Mucosa of rectum (tissue), 2 donors: Measurements from ENCODE around the gene HRNR.

Source experiments
- H3K27ac ChIP-seq, 2 donors: one replicate each; pipeline ENCODE4 v1.7.0; 2013; ENCODE audit warnings: inconsistent platforms in 2 of 2, low read depth in 2 of 2, low read length in 2 of 2
- H3K27me3 ChIP-seq, 2 donors: one replicate each; pipeline ENCODE4 v1.7.0; 2013; ENCODE audit warnings: low read length in 2 of 2; ENCODE audit not compliant: control insufficient read depth in 2 of 2, insufficient read depth in 2 of 2
- H3K36me3 ChIP-seq, 2 donors: one replicate each; pipeline ENCODE4 v1.7.0; 2013; ENCODE audit warnings: low read length in 2 of 2; ENCODE audit not compliant: control insufficient read depth in 2 of 2, insufficient read depth in 2 of 2
- H3K4me1 ChIP-seq, 2 donors: one replicate each; pipeline ENCODE4 v1.7.0; 2013; ENCODE audit warnings: low read length in 2 of 2, mild to moderate bottlenecking in 1 of 2; ENCODE audit not compliant: control insufficient read depth in 2 of 2, insufficient read depth in 2 of 2
- H3K4me3 ChIP-seq, 2 donors: one replicate each; pipeline ENCODE4 v1.7.0; 2013; ENCODE audit warnings: low read length in 2 of 2
- H3K9ac ChIP-seq, 2 donors: one replicate each; pipeline ENCODE4 v1.7.0; 2013; ENCODE audit warnings: low read length in 2 of 2, low read depth in 1 of 2, mild to moderate bottlenecking in 1 of 2
- H3K9me3 ChIP-seq, 2 donors: one replicate each; pipeline ENCODE4 v1.7.0; 2013; ENCODE audit warnings: low read length in 2 of 2; ENCODE audit not compliant: control insufficient read depth in 2 of 2
- donor health status: healthy.
- donor health status: Normal muscosa, but diverticular disease.

The HRNR gene

DNA sequence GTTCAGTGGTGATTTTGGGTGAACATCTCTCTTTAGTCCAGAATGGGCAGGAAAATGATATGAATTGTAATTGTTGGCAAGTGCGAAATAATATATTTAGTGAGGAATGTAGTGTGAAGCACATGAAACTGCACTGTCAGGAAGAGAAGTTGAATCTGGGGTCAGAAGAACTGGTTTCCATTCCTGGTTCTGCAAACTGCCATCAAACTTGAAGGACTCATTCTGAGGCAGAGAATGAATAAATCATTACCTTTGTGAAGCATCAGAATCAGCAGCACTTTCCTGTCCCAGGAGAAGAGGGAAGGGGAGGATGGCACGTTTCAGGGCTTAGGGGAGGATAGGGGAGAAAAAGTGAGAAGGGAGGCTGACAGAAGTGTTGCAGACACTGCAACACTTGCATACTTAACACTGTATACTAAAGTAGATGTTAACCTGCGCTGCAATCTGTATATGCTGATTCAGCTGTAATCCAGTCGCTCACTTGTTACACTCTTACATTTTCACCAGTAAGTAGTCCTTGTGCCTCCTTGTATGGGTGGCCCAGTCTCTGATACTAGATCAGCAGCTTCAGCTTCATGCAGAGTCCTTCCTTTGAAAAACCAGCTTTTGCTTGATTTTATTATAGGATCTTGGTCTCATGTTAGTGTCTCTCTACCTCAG, 54.5 kb downstream of the HRNR start:
- Histone ChIP-seq H3K4me3 (no peak overlapping the region), H3K27ac (no peak overlapping the region), H3K36me3 (no peaks in the 10 kb centered on the region), H3K27me3 (no peaks in the 10 kb centered on the region), H3K9me3 (no peaks in the 10 kb centered on the region), H3K9ac (no peak overlapping the region), H3K4me1 (no peaks in the 10 kb centered on the region)

DNA sequence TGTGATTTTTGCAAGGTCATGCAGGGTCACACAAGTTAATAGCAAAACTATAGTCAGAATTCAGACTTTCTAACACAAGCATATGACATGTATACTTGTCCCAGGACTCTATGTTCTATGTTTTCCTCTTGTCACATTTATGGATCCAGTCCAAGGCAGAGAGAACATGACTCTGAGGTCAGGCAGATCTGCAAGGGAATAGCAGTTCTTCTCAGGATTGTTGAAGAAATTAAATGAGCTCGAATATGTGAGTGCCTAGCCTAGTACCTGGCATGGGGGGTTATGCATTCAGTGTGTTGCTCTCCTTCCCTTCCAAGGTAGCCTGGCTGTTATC, 55.5 kb downstream of the HRNR start:
- no peaks in the 10 kb centered on the region for H3K27me3 ChIP-seq
- H3K9me3 ChIP-seq, result no peaks in the 10 kb centered on the region
- no peak overlapping the region for H3K9ac ChIP-seq
- no peaks in the 10 kb centered on the region for H3K36me3 ChIP-seq
- no peak overlapping the region for H3K27ac ChIP-seq
- no peaks in the 10 kb centered on the region for H3K4me1 ChIP-seq
- no peak overlapping the region for H3K4me3 ChIP-seq

DNA sequence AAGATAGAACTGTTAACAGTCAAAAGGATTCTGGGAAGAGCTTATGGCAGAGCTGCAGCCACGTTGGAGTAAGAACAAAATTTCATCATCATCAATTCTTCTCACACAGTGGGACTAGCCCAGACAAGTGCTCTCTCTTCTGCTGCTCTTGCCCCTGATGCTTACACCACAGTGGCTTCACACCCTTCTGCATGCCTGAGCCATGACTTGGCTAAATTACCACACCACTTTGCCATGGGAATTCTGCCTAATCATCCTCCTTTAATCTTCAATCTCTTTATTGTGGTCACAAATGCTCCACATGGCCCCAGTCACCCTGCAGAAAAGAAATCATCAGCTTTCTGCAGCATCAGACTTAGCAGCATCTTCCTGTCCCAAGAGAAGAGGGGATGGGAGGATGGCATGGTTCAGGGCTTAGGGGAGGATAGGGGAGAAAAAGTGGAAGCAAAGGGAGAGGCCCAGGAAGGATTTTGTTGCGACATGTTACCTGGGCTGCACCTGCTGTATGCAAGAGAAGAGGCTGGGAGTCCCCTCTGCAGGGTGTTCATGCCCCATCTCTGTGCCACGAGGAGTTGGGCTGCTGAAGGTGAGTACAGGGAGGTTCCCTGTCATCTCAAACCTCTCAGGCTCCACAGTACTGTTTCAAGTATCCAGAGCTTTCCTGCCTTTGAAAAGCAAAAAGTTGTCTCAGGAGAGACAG, 56.0 kb downstream of the HRNR start:
- Histone ChIP-seq H3K4me3 (no peak overlapping the region), H3K9ac (no peak overlapping the region), H3K4me1 (no peaks in the 10 kb centered on the region), H3K27ac (no peak overlapping the region), H3K36me3 (no peaks in the 10 kb centered on the region), H3K9me3 (no peaks in the 10 kb centered on the region), H3K27me3 (no peaks in the 10 kb centered on the region)

DNA sequence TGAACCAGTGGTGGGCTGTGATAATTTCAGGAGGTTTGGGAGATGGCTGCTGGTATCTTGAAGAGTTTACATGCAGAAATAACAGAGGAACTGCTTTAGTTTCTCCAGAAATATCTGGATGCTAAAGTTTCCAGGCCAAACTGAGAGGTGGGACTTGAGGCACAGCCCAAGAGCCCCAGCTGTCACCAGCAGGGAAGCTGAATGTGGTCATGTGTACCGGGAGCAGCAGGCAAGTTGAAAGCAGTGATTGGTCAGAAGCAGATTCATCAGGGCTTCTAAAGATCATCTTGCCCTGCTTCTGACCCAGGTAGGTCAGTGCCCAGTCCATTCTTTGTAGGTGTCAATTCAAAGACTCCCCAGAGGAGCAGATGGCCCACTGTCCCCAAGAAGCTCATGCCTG, 57.0 kb downstream of the HRNR start:
- H3K4me3 ChIP-seq, result no peak overlapping the region
- no peaks in the 10 kb centered on the region for H3K4me1 ChIP-seq
- H3K9me3 ChIP-seq, result no peaks in the 10 kb centered on the region
- H3K36me3 ChIP-seq, result no peaks in the 10 kb centered on the region
- H3K27ac ChIP-seq, result no peak overlapping the region
- no peak overlapping the region for H3K9ac ChIP-seq
- H3K27me3 ChIP-seq, result no peaks in the 10 kb centered on the region

DNA sequence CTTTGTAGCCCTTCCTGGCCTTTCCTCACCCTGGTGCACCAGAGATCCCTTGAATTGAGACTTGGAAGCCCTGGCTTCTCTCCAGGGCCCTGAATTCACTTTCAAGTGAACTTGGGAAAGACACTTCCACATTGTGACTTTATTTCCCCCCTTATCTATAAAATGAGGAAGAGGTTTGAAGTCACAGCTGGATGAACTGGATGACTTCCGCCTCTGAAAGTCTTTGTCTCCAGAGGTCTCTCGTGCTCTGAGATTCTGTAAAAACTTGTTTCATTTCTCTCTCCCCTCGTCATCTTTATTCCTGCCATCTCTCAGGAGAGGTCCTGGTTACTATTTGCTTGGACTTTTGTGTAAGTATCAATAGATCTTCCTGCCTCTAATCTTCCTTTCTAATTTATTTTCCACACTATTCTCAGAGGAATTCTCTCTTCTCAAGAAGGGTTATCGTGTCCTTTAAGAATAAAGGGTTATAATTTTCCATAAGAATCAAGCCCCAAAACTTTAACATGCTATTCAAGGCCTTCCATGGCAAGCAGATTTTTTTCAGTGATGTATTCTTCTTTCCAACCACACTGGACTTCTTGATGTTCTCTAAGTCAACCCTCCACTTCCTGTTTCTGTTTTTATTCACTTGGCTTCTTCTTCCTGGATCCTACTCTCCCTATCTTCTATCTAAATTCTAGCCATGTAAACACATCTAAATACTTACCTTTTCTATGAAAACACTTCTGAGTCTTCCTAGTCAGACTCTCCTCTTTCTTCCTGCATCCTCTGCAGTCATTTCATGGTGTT, 58.5 kb downstream of the HRNR start:
- H3K4me1 ChIP-seq, result no peaks in the 10 kb centered on the region
- H3K27ac ChIP-seq, result no peak overlapping the region
- H3K27me3 ChIP-seq, result no peaks in the 10 kb centered on the region
- H3K36me3 ChIP-seq, result no peaks in the 10 kb centered on the region
- H3K9me3 ChIP-seq, result no peaks in the 10 kb centered on the region
- no peak overlapping the region for H3K4me3 ChIP-seq
- no peak overlapping the region for H3K9ac ChIP-seq

DNA sequence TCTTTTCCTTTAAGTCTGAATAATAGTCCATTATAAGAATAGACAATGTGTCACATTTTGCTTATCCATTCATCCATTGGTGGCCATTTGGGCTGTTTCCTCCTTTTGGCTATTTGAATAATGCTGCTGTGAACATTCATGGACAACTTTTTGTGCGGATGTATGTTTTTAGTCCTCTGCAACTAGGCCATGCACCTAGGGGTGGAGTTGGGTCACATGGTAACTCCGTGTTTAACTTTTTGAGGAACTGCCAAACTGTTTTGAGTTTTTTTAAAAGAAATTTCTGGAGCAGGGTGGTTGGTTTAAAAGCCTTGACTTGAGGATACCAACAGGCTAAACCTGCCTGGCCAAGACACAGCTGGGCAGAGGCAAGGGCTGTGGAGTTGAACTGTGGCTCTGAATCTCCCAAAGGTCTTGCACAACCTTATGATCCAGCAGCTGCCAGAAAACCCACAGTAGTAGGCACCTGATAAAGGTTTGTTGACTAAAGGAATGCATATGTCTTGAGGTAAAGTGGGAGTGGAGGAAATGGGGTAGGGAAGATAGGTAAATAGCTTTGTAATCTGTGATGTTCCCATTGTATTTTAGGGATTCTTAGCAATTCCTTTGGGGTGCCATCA, 59.4 kb downstream of the HRNR start:
- H3K4me3 ChIP-seq, result no peak overlapping the region
- no peaks in the 10 kb centered on the region for H3K4me1 ChIP-seq
- no peak overlapping the region for H3K9ac ChIP-seq
- H3K27ac ChIP-seq, result no peak overlapping the region
- H3K9me3 ChIP-seq, result no peaks in the 10 kb centered on the region
- no peaks in the 10 kb centered on the region for H3K36me3 ChIP-seq
- H3K27me3 ChIP-seq, result no peaks in the 10 kb centered on the region

DNA sequence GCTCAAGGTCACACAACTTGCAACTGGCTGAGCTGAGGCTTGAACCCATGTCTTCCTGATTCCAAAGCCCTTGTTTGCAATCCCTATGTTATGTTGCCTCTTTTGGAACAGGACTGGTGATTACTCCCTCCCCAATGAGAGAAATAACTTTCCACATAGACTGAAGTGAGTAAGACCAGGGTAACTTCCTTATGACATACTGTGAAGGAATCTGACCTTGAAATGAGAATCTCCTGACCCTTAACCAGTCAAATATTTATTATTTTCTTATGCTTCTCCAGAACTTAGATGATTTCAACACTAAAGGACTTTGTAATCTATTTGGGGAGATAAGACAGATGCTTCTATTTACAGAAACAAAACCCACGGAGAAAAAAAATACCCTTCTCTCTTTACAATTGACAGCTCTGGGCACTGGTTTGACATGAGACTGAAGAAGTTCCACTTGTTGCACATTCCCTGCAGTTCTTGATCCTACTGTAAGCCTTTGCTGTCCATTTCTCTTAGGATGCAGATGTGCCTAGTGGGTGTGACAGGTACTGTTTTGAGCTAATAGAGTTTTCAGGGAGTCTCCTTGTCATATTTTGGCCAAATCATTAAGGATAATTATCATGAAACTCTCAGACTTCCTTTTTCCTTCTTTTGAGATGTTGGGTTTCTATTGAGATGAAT, 61.1 kb downstream of the HRNR start:
- Histone ChIP-seq H3K4me3 (no peak overlapping the region), H3K9me3 (no peaks in the 10 kb centered on the region), H3K9ac (no peak overlapping the region), H3K27ac (no peak overlapping the region), H3K36me3 (no peaks in the 10 kb centered on the region), H3K27me3 (no peaks in the 10 kb centered on the region), H3K4me1 (no peaks in the 10 kb centered on the region)
